HG03280 (cell line): ENCODE results near the gene HTR1E.
"Not testable (repeated sequence)": the region's sequence is repeated elsewhere in the genome, so short reads cannot be mapped to it uniquely, and the experiment has no call there.

Experiments
- ATAC-seq: cut with Tn5 transposase; IDR thresholded peaks from one replicate; pipeline ENCODE4 v1.9.1; 2021; ENCODE audit warnings: mild to moderate bottlenecking, moderate library complexity; ENCODE audit not compliant: unreplicated experiment

The HTR1E gene, protein sequence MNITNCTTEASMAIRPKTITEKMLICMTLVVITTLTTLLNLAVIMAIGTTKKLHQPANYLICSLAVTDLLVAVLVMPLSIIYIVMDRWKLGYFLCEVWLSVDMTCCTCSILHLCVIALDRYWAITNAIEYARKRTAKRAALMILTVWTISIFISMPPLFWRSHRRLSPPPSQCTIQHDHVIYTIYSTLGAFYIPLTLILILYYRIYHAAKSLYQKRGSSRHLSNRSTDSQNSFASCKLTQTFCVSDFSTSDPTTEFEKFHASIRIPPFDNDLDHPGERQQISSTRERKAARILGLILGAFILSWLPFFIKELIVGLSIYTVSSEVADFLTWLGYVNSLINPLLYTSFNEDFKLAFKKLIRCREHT

DNA sequence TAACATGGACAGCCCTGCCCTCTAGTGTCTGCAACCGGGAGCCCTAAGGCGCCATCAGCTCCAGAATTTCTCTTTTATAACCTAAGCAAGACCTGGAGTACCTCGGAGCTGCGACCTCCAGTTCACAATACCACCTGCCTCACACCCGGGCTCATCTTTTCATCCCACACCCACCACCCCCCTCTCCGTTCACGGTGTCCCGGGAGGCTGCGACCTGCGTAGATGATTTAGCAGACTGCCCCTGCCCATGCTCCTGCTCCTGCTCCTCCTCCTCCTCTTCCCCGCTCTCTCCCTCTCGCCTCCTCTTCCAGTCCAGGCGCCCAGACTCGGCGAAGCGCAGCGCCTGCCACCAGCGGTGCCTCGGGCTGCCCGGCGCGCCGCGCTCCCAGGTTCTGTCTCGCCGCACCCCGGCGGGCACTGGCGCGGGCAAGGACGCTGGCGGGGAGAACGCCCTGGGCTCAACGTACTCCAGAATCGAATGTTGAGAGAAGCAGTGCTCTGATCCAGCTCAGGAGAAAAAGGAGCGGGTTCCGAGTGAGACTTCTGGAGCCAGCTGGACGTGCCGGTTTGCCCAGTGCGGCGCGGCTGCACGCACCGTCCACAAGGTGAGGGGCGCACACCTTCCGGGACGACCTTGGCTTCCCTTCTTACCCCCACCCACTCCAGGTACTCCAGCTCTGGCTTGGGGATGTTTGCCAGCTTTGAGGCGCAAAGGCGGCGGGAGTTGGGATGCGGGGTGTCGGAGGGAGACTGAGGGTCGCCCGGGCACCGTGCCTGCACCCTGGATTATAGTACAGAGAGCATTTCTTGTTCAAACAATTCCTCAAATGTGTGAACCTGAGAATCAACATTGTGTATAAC lies at the start of gene HTR1E:
Gene HTR1E, plus strand, starts transcription at position 310 of the 861 bp plus-strand sequence. CDS start 77,807 bp downstream, outside the sequence.
- no peak for ATAC-seq

DNA sequence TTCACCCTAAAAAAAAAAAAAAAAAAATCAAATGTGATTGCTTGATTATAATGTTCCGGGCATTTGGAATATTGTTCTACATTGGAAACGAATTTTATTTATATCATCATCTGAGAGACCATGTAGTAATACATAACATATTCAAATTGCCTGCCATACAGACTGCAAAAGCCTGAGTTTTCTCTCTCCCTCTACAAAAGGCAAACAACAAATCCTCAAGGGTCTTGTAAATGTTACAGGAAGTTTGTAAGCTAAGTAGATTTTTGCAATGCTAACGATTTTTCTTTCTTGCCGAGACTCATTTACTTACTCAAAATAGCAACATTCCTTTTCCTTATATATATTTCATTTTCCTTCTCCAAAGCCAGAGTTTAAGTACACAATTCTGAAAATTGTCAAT lies 49.0 kb upstream of the HTR1E start:
- no peak for ATAC-seq

DNA sequence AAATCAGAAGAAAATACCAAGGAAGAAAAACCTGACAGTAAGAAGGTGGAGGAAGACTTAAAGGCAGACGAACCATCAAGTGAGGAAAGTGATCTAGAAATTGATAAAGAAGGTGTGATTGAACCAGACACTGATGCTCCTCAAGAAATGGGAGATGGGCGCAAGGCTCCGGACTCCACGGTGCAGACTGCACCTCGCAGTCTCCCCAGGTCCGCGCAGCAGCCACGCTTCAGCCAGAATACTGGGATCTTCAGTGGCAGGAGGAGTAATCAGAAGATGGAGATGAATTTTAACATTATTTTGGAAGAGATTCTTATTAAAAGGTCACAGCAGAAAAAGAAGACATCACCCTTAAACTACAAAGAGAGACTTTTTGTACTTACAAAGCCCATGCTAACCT lies 40.1 kb upstream of the HTR1E start:
- not testable (repeated sequence) for ATAC-seq

DNA sequence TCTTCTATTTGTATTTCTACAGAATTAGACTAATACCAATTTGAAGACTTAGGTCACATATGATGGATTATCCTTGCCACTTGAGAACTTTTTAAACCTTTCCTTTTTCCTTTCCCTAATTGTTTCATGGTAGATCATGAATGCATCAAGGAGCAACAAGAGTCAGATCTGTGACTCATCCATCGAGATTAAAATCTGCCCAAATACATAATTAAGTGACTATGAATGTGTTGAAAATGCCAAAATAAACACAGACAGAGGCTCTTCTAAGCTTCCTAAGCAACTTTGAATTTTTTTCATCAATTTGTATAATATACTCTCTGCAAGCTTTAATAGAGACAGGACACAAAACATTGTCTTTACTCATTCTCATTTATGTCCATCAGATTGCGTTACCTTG lies 23.5 kb upstream of the HTR1E start:
- no peak for ATAC-seq

DNA sequence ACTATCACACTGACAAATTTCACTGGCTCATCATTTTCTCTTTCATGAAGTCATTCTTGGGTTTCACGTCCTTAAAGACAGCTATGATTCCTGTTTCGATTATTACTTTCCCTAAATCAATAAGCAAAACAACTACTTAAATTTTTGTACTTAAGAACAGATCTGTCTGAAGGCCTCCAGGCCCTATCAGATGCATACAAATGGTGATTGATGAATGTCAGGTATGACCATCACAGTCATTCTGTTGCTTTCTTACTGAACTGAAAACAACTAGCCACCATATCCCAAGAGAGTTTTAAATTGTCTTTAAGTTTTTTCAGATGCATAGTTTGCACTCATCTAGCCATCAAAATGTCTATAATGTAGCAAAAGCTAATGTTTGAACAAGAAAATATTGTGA lies 20.9 kb upstream of the HTR1E start:
- ATAC-seq = no peak

DNA sequence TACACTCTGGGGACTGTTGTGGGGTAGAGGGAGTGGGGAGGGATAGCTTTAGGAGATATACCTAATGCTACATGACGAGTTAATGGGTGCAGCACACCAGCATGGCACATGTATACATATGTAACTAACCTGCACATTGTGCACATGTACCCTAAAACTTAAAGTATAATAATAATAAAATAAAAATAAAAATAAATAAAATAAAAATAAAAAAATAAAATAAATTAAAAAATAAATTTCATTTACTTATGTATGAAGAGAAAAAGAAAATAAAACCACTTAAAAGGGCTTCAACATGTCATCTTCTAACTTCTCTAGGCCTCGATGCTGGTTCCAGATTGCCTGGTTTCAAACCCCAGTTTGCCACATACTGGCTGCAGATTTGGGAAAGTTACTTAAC lies 10.2 kb upstream of the HTR1E start:
- ATAC-seq = not testable (repeated sequence)

DNA sequence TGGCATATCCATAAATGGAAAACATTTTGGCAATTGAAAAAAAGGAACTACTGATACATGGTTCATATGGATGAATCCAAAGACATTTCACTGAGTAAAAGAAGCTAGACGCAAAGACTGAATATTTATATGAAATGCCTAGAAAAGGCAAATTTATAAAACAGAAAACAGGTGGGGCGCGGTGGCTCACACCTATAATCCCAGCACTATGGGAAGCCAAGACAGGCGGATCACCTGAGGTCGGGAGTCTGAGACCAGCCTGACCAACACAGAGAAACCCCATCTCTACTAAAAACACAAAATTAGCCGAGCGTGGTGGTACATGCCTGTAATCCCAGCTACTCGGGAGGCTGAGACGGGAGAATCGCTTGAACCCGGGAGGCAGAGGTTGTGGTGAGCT lies 9.5 kb upstream of the HTR1E start:
- not testable (repeated sequence) for ATAC-seq

DNA sequence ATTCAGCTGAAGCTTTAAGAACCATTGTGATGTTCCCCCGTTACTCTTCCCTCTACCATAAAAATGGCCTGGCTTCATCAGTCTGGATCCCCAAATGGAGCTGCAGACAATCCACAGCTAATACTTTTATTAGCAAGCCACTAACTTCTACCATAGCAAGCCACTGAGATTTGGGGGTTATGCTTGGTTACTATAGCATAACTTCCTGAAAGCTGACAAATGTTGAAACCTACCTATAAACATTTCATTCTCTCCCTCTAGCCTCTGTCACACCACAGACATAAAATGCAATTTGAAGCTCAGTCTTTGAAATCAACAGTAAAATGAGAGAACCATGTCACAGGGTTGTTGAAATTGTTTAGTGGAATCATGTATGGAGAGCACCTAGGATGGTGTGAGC lies 3.0 kb upstream of the HTR1E start:
- no peak for ATAC-seq

DNA sequence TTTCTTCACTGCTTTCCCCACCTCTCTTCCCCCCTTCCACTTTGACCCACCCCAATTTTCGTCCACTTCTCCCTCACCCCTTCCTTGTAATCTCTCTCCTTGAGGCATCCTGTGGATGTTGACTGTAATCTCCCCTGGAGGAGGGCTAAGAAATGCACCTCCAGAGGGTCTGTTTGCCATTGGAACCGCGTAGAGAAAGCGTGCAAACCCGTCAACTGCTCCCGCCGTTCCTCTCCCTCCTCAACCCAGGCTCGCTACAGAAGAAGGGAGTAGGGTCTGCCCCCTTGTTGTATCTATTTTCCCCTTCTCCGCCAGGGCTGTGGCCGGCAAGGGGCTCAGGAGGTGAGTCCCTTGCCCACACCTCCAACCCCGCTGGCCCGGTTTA lies 502 bp upstream of the HTR1E start:
- no peak for ATAC-seq

DNA sequence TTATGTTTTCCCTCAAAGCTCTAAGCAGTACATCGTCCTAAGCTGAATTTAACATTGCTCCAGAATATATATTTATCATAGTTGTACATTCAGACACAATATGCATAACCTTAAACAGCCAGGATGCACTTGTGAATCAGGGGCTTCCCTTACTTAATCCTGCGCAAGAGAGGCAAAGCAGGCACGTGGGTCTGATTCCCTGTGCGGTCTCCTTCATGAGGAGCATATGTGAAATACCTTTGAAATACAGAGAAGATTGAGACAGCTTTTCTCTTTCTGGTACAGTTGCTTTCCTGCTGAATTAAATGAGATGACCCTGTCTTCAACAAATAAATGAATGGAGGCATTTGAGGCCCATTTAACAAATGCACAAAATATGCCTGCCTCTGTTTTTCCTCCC lies 1.5 kb downstream of the HTR1E start:
- no peak for ATAC-seq

DNA sequence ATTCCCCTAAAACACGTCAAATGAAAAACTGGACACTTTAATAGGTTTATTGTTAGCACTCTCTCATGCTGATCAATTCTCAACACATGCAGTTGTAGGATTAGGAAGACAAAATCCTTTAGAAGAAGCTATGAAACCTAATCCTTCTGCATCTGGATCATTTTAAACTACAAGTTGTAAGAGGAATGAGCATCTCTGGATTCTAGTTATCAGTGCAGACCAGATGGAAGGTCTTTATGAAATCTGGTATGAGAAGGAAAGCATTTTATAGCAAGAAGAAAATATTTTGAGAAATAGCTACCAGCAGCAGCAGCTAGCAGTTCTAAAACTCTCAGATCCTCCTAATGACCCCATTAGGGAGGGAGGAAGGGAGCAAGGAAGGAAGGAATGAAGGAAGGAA lies 4.1 kb downstream of the HTR1E start:
- no peak for ATAC-seq

DNA sequence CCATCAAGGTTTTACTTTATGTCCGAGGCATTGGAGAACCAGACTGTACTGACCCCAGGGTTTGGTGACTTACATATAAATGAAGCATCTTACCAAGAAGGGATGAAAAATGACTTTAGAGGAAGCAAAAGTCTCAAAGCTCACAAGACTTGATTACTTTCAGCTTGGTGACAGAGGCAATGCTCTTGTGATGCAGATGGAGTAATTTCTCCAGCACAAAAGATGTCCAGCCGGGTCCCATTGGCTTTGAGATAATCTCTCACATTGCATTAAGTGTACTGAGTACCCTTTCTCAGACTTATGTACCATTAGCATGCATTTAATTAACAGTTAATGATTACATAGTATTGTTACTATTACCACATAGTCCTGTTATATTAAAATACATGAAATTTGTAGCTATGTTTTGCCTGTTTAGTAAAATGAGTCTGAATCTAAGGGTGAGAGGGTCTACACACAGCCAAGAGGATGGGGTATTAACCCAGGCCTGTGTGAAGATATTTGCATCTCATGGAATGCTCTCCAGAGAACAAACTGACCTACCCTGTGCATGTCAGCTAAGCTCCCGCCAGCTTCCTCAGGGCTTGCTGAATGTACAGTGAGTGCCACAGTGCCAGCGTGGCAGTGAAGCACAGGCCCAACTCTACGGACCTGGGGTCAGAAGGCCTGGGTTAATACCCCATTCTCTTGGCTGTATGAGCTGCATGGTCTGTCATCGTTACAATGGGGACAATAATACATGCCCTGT lies 5.6 kb downstream of the HTR1E start:
- ATAC-seq = no peak

DNA sequence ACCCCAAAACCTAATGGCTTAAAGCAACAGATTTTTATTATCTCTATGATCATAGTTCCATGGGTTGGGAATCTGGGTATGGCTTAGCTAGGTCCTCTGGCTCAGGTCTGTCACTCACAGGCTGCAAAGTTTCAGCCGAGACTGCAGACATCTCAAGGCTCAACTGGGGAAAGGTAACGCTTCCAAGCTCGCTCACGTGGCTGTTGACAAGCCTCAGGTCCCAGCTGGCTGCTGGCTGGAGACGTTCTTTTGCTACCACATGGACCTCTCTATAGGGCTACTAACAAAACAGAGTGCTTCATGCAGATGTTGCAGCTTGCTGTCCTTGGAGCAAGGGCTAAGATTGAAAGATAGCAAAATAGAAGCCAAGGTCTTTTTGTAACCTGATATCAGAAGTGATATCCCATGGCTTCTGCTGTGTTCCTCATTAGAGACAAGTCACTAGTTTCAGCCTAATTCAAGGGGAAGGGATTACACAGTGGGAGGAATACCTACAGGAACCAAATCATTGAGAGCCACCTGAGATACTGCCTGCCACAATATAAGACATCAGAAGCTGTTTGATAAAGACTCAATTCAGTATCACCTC lies 6.6 kb downstream of the HTR1E start:
- ATAC-seq = no peak

DNA sequence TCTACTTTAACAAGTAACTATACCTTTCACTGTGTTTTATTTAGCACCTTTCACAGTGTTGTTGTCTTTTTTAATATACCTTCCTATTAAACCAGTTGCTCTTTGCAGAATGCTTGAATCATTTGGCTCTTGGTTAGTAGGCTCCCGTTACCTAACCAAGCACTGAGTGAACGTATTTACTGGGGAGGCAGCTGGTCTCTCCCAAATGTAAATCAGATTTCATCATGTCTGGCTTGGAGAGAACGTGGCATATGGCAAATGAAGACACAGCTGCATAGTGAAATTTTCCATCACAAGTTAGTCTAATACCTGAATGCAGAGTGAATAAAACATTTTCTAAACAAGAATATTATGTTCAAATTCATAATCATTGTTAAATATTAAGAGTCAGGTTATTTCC lies 12.4 kb downstream of the HTR1E start:
- no peak for ATAC-seq

DNA sequence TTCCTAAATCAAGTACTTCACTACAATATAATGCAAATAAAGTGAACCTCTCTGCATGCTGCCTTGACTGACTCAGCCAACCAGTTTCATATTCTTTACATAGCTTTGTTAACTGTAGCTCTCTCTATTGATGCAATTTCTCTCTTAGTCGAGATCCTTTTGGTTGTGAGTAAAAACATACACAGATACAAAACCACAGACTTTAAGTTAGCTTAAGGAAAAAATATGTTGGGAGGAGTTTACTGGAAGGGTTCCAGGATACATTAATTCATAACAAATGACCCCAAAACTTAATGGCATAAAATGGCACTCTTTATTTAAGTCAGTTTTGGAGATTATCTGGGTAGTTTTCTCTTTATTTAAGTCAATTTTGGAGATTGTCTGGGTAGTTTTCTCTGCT lies 15.7 kb downstream of the HTR1E start:
- ATAC-seq = no peak

DNA sequence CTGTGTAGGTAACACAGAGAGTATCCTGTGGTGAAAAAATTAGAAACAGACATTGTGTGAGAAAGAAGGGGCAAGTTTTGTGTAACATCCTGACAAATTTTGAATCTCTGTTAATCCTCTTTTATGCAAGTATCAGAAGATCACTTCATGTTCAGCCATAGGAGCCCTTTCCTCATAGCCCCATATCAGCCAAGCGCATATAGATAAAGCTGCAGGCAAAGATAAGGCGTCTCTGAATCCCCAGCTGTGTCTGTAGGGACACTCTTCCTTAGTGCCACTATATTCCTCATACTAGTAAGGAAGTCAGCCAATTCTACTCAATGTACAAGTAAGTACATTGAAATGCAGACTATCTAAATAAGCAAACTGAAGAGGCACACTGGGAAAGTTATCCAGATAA lies 22.3 kb downstream of the HTR1E start:
- ATAC-seq = no peak

DNA sequence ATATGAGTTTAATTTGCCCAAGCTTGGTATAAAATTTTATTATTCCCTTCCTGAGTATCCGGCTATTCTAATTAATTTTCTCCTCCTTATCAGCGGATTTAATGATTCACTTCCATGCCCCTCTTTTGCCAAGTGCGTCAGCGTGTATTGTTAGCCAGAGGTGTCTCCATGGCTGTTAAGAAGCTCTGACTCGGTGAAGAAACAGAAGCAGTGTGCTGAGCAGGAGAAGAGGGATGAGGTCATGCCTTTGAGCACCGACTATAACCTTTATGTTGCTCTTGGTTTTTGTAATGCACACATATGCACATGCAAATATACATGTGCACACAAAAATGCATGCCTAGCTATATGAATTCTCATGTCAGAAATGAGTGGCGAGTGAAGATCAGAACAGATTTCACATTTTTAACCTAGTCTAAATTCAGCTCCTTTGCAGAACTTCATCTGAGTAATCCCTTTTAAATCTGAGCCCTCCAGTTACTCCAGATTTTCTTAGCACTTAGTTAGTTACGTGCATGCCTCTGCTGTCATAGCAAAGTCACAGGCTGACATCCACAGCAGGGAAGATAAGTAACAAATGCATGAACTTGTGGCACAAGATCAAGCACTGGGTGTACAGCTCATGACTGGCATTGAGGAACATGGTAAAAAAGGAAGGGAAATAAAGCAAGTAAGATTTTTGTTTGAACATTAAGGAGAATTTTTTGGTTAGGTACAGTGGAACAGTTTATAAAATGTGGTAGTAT lies 24.3 kb downstream of the HTR1E start:
- no peak for ATAC-seq

DNA sequence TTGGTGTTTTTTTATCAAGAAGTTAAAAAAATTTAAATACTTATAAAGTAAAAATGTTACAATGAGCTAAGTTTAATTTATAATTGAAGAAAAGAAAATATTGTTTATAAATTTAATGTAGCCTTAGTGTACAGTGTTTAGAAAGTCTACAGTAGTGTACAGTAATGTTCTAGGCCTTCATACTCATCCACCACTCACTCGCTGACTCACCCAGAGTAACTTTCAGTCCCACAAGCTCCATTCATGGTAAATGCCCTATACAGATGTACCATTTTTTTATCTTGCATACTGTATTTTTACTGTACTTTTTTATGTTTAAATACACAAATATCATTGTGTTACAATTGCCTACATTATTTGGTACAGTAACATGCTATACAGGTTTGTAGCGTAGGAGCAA lies 26.0 kb downstream of the HTR1E start:
- ATAC-seq = no peak

DNA sequence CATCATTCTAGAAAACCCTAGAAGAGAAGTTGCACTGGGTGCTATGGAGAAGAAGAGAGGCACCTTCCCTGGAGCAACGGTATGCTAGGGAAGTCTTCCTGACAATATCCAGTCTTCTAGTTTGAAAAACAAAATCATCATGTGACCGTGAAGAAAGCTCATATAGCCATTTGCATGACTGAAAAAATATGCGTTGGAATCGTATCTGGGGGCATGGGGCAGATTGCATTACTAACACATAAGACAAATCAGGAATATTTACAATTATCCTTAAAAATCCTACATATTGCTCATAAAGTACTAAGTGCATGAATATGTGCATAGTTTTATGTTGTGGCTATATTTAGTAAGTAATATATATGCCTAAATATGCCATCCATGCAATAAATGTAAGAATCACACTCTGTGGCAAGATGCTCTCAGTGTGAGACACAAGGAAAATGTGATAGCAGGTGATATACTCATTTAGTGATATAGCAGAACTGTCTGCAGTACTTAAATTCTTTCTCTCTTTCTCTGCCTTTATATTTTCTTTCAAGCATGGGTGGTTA lies 26.8 kb downstream of the HTR1E start:
- no peak for ATAC-seq

DNA sequence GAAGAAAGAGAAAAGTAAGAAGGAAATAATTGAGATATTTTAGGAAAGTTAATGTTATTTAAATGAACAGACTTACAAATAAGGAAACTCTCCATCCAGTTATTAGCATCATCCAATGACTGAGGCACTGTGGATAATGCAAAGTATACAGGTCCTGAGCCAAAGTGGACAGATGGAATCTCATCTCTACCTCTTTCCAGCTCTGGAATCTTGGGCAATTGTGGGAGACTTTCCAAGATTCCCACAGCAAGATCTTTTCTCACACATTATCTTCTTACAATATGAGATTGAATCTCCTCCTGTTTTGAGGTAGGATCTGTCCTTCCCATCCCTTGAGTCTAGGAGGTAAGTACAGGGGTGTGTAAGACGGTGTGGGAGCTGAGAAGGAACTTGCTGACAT lies 28.9 kb downstream of the HTR1E start:
- no peak for ATAC-seq
